Measurements from ENCODE around the gene SENP3. TPM values are rescaled to one million over a fixed set of nuclear protein-coding genes. Genes with fewer than 3 reads are reported as not detected.
A peak's percentile ranks its signal among the peaks of the same experiment; 100 is the strongest.

SENP3 gene
- total RNA-seq, 1 donor from 2014 or later, result 33.8 TPM

DNA sequence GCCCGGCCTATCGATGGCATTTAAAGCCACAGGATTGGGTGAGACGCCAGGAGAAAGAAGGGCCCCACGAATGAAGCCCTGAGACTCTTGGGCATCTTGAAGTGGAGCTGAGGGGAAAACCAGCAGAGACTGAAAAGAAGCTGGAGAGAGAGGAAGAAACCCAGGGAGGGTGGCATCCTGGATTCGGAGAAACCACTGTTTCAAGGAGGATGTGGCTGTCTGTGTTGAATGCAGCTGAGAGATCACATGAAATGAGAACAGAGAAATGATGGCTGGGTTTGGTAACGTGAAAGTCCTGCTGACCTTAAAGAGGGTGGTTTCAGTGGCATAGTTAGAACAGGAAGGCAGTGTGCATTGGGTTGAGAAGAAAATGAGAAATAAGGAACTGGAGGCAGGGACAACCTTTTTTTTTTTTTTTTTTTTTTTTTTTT lies 9.1 kb upstream of the SENP3 start:
- intact Hi-C loops (cut with DNase I), result no loop called here
- no peak for DNase-seq (ENCODE audit: low spot score)

DNA sequence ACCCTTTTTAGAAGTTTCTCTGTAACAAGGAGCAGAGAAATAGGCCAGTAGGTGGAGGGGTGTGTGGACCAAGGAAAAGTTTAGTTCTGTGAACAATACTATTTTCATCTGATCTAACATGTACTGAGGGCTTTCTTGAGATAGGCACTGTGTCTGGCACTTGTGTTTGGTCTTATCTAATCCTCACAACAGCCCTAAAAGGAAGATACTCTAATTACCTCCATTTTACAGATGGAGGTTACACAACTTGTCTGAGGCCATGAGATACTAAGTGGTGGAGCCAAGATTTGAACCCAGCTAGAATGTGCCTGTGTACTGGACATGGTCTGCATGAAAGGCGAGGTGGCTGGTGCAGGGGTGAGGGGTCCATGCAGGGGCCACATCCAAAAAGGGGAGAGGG lies 8.4 kb upstream of the SENP3 start:
- intact Hi-C loops (cut with DNase I), result no loop called here
- DNase-seq (ENCODE audit: low spot score), result no peak

DNA sequence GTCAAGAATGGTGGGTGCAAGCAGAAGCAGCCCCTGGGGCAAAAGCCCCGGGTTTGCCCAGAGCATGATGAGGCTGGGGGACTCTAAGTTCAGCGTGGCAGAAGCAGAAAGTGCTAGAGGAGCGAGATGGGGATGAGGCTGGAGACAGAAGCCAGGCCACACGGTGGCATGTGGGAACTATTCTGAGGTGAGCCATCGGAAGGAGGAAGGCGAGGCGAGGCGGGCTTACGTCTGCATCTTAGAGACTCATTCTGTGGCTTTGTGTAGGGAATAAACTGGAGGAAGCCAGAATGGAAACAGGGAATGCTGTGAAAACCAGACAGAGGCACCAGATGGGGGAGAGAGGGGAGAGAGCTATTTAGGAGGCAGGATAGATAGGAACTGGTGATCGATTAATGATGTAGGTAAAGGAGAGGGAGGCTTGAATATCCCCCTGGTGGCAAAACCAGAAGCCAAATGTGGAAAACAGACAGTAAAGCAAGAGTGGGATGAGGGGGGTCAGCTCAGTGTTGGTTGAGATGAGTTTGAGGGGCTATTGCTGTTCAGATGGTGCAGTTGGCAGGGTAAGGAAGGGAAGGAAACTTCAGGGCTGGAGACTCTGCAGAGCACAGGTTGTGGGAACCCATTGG lies 6.3 kb upstream of the SENP3 start:
- intact Hi-C loops (cut with DNase I), result loop anchor here (5.0 kb wide), 1 partner anchor 318 kb away; the partner anchor contains the start of gene PHF23

DNA sequence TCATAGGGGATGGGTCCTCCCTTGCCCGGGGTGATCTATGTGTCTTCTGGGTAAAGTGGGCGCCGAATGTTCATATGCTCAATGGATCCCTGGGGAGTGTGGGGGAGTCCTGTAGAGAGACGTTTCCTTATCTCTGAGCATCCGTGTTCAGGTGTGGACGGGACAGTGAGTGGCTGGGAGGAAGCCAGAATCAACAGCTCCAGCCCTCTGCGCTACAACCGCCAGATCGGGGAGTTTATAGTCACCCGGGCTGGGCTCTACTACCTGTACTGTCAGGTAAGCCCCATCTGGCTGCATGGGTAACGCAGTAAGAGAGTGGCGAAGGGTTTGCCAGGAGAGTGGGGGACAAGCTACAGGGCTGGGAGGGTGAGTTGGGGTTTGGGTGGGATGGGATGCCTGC lies 5.1 kb upstream of the SENP3 start:
- intact Hi-C loops (cut with DNase I), result loop anchor here (5.0 kb wide), 1 partner anchor 319 kb away; the partner anchor contains the start of gene PHF23

More for the DNA sequence above, 6.3 kb upstream of the SENP3 start:
- no peak for DNase-seq (ENCODE audit: low spot score)

DNA sequence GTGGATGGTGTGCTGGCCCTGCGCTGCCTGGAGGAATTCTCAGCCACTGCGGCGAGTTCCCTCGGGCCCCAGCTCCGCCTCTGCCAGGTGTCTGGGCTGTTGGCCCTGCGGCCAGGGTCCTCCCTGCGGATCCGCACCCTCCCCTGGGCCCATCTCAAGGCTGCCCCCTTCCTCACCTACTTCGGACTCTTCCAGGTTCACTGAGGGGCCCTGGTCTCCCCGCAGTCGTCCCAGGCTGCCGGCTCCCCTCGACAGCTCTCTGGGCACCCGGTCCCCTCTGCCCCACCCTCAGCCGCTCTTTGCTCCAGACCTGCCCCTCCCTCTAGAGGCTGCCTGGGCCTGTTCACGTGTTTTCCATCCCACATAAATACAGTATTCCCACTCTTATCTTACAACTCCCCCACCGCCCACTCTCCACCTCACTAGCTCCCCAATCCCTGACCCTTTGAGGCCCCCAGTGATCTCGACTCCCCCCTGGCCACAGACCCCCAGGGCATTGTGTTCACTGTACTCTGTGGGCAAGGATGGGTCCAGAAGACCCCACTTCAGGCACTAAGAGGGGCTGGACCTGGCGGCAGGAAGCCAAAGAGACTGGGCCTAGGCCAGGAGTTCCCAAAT lies 4.5 kb upstream of the SENP3 start:
- DNase-seq (ENCODE audit: low spot score), result no peak
- intact Hi-C loops (cut with DNase I), result loop anchor here (5.0 kb wide), 1 partner anchor 320 kb away; the partner anchor contains the start of gene PHF23

More for the DNA sequence above, 5.1 kb upstream of the SENP3 start:
- DNase-seq (ENCODE audit: low spot score), result no peak

DNA sequence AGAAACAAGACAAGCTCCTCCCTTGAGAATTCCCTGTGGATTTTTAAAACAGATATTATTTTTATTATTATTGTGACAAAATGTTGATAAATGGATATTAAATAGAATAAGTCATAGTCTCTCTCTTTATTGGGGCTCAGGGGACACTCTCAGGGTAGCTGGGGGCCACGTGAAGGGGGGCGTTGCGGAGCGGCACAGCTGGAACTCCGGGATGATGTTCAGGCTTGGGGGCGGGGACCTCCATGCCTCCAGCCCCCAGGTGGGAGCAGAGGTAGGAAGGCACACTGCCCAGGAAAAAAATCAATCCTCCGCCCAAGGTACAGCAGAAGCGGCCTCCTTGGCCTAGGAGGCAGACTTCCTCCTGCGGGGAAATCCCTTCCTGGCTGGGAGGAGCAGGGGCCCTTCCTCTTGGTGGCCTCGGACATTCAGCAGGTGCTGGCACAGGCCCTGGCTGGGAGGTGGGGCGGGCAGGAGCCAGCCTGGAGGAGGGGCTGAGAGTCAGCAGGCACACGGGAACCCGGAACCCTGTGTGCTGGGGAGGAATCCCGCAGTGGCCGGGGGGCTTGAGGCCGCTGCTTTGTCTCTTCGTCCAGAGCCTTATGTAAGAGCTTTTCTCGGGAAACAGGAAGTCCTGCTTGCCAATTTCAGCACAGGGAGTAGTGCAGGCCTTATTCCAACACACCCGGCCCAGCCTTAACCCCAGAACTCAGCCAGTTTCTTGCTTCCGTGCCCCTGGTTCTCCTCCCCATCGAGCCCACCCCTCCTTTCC lies 3.8 kb upstream of the SENP3 start:
- intact Hi-C loops (cut with DNase I), result loop anchor here (2.0 to 5.0 kb wide), 2 partner anchors 73 to 321 kb away; partner anchors contain the start of genes PHF23 and POLR2A
- peak; percentile 95 for DNase-seq (ENCODE audit: low spot score)

DNA sequence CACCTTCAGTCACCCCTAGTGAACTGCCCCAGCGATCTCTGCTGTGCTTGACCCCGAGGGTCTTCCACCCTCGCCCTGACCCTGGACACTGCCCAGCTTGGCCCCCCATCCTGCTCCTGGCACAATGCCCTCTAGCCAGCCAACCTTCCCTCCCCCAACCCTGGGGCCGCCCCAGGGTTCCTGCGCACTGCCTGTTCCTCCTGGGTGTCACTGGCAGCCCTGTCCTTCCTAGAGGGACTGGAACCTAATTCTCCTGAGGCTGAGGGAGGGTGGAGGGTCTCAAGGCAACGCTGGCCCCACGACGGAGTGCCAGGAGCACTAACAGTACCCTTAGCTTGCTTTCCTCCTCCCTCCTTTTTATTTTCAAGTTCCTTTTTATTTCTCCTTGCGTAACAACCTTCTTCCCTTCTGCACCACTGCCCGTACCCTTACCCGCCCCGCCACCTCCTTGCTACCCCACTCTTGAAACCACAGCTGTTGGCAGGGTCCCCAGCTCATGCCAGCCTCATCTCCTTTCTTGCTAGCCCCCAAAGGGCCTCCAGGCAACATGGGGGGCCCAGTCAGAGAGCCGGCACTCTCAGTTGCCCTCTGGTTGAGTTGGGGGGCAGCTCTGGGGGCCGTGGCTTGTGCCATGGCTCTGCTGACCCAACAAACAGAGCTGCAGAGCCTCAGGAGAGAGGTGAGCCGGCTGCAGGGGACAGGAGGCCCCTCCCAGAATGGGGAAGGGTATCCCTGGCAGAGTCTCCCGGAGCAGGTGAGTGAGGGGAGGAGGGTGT lies 3.0 kb upstream of the SENP3 start, which contains the start of gene TNFSF13:
Gene TNFSF13 (plus strand): TSS at position 207 of the 776 bp plus-strand sequence. CDS start 290 bp downstream, at position 497.
- intact Hi-C loops (cut with DNase I), result loop anchor here (2.0 to 5.0 kb wide), 2 partner anchors 74 to 321 kb away; partner anchors contain the start of genes PHF23 and POLR2A
- DNase-seq (ENCODE audit: low spot score), result peak; percentile 82

DNA sequence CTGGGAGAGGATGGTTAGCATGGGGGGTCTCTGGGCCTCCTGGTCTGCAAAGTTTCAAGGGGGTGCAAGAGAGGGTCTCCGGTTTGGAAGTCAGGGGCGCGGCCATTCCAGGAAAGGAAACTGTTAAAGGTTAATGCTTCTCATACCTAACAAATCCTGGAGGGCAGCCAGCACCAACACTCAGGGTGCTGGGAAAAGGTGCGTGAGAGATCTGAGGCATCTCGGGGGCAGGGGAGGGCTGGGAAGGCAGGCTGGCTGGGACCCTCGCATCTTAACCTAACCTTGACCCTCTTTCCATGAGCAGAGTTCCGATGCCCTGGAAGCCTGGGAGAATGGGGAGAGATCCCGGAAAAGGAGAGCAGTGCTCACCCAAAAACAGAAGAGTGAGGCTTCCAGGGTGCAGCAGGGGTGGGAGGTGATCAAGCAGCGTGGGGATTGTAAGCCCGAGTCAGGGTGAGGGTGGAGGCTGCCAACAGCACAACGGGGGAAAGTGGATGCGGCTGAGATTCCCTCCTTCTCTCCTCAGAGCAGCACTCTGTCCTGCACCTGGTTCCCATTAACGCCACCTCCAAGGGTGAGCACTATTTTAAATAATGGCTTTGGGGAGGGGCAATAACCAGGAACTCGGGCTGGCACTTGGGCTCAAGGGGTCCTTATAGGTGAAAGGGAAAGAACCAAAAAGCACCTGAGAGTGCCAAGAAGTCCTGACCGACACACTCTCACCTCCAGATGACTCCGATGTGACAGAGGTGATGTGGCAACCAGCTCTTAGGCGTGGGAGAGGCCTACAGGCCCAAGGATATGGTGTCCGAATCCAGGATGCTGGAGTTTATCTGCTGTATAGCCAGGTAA lies 2.2 kb upstream of the SENP3 start:
- DNase-seq (ENCODE audit: low spot score), result no peak
- intact Hi-C loops (cut with DNase I), result loop anchor here (2.0 to 5.0 kb wide), 5 partner anchors 45 to 322 kb away; partner anchors contain the start of genes FGF11, PHF23, POLR2A and TMEM95

DNA sequence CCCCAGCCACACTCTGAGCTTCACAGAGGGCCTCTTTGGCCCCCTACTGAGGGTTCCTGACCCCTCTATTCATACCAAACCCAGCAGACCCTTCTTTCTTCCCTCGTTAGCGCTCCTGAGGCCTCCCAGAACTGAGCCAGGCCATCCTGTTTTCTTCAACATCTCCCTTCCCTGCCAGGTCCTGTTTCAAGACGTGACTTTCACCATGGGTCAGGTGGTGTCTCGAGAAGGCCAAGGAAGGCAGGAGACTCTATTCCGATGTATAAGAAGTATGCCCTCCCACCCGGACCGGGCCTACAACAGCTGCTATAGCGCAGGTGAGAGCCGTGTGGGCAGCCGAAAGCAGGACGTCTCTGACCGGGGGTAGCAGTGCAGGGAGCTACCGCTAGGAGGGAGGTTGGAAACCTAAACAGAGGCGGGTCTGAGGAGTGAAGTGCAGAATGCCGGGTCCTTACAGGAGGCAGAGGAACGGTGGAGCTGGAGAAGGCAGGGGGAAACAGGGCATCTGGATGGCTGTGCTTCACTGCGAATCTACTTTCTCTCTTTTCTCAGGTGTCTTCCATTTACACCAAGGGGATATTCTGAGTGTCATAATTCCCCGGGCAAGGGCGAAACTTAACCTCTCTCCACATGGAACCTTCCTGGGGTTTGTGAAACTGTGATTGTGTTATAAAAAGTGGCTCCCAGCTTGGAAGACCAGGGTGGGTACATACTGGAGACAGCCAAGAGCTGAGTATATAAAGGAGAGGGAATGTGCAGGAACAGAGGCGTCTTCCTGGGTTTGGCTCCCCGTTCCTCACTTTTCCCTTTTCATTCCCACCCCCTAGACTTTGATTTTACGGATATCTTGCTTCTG lies 1.3 kb upstream of the SENP3 start:
- DNase-seq (ENCODE audit: low spot score), result no peak
- intact Hi-C loops (cut with DNase I), result loop anchor here (1.0 to 5.0 kb wide), 4 partner anchors 46 to 203 kb away; partner anchors contain the start of genes FGF11, TMEM256 and TMEM95

DNA sequence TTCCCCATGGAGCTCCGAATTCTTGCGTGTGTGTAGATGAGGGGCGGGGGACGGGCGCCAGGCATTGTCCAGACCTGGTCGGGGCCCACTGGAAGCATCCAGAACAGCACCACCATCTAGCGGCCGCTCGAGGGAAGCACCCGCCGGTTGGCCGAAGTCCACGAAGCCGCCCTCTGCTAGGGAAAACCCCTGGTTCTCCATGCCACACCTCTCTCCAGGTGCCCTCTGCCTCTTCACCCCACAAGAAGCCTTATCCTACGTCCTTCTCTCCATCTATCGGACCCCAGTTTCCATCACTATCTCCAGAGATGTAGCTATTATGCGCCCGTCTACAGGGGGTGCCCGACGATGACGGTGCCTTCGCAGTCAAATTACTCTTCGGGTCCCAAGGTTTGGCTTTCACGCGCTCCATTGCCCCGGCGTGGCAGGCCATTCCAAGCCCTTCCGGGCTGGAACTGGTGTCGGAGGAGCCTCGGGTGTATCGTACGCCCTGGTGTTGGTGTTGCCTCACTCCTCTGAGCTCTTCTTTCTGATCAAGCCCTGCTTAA lies 617 bp upstream of the SENP3 start:
- intact Hi-C loops (cut with DNase I), result loop anchor here (1.0 to 5.0 kb wide), 4 partner anchors 46 to 204 kb away; partner anchors contain the start of genes FGF11, TMEM256 and TMEM95
- DNase-seq (ENCODE audit: low spot score), result peak; percentile 95

DNA sequence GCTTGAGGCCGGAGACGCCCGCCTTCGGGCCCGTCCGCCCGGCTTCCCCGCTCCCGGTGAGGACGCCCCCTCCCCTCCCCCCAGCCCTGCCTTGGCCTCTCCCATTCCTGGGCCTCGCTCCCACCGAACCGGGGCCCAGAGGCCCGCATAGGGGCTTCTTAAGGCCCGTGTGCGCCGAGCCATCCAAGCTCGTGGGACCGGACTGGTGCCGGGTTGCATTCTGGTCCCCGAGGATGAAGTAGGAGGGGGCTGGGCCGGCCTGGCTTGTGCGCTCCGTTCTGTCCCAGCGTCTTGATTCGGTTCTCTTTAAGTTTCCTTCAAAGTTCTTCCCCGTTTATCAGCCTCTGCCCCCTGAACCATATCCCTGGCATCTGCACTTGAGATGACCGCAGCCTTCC lies 488 bp downstream of the SENP3 start:
- intact Hi-C loops (cut with DNase I), result loop anchor here (5.0 kb wide), 1 partner anchor 205 kb away; the partner anchor contains the start of gene TMEM95
- no peak for DNase-seq (ENCODE audit: low spot score)

DNA sequence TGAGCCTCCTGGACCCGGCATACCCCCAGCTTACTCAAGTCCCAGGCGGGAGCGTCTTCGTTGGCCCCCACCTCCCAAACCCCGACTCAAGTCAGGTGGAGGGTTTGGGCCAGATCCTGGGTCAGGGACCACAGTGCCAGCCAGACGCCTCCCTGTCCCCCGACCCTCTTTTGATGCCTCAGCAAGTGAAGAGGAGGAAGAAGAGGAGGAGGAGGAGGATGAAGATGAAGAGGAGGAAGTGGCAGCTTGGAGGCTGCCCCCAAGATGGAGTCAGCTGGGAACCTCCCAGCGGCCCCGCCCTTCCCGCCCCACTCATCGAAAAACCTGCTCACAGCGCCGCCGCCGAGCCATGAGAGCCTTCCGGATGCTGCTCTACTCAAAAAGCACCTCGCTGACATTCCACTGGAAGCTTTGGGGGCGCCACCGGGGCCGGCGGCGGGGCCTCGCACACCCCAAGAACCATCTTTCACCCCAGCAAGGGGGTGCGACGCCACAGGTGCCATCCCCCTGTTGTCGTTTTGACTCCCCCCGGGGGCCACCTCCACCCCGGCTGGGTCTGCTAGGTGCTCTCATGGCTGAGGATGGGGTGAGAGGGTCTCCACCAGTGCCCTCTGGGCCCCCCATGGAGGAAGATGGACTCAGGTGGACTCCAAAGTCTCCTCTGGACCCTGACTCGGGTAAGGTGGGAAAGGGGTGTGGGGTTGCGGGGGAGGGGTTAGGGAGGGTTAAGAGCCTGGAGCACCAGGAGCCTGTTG lies 1.6 kb downstream of the SENP3 start:
- DNase-seq (ENCODE audit: low spot score), result no peak
- intact Hi-C loops (cut with DNase I), result loop anchor here (5.0 kb wide), 1 partner anchor 206 kb away; the partner anchor contains the start of gene TMEM95

DNA sequence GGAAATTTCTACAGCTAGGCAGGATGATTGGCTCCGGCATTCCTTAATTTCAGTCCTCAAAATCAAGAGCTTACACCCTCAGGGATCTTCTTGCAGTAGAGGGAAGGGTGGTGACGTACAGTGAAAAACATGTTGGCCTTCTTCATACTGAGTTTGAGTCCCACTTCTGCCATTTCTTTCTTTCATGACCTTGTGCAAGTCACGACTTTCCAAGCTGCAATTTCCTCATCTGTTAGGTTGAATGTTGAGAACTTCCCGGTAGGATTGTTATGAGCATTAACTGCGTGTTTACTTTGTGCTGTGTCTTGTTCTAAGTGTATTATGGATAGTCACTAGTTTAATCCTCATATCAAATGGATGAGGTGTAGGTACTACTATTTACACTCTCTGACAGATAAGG lies 7.9 kb downstream of the SENP3 start:
- DNase-seq (ENCODE audit: low spot score), result no peak
- intact Hi-C loops (cut with DNase I), result no loop called here

DNA sequence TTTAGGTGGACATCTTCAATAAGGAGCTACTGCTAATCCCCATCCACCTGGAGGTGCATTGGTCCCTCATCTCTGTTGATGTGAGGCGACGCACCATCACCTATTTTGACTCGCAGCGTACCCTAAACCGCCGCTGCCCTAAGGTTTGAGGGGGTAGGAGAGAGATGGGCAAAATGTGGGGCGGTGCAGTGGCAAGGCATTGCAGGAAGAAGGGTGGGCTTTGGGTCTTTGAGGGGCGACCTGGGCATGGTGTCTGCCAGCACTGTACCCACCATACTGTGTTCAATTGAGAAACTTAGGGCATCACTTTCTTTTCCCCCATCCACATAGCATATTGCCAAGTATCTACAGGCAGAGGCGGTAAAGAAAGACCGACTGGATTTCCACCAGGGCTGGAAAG lies 8.6 kb downstream of the SENP3 start:
- DNase-seq (ENCODE audit: low spot score), result no peak
- intact Hi-C loops (cut with DNase I), result loop anchor here (5.0 kb wide), 1 partner anchor 318 kb away; the partner anchor contains the start of genes CTDNEP1 and ELP5

DNA sequence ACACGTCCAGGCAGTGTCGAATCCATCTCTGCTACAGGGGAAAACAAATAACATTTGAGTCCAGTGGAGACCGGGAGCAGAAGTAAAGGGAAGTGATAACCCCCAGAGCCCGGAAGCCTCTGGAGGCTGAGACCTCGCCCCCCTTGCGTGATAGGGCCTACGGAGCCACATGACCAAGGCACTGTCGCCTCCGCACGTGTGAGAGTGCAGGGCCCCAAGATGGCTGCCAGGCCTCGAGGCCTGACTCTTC lies 10.5 kb downstream of the SENP3 start:
- DNase-seq (ENCODE audit: low spot score), result no peak
- intact Hi-C loops (cut with DNase I), result loop anchor here (5.0 kb wide), 1 partner anchor 320 kb away; the partner anchor contains the start of genes CTDNEP1 and ELP5

All from cardiac septum (tissue), 1 donor.